ENCODE measurements around the gene ENAH.

ENAH gene

GRCh38 chr1:225603538-225604354 is 49.2 kb downstream of the ENAH start:
- no peak overlapping the region for H3K4me2 ChIP-seq (ENCODE audit: low read depth, low read length)
- H3K9ac ChIP-seq (ENCODE audit: low read length): no peak overlapping the region
- no peaks in the 10 kb centered on the region for H3K9me3 ChIP-seq (replicated peaks; ENCODE audit: insufficient read depth, low read length)
- no peaks in the 10 kb centered on the region for H3K79me2 ChIP-seq (ENCODE audit: low read length)
- TF ChIP-seq EZH2phosphoT487 (IDR thresholded peaks at IDR 0.05; ENCODE audit: low read length) (no peak), EZH2 (optimal IDR thresholded peaks at IDR 0.05; ENCODE audit: low read depth, low read length) (no peak)
- H3K27me3 ChIP-seq (replicated peaks; ENCODE audit: insufficient read depth, low read length): no peaks in the 10 kb centered on the region
- H3K27ac ChIP-seq (ENCODE audit: low read length): no peak overlapping the region
- no peak for DNase-seq
- no peak overlapping the region for H3K4me3 ChIP-seq (ENCODE audit: low read length)
- no peaks in the 10 kb centered on the region for H3K4me1 ChIP-seq (ENCODE audit: low read length)
- no peaks in the 10 kb centered on the region for H3K9me2 ChIP-seq (replicated peaks; ENCODE audit: insufficient read depth, low read length)
- H3F3A ChIP-seq (ENCODE audit: insufficient read depth, low read length): no peaks in the 10 kb centered on the region
- no peak overlapping the region for H2AFZ ChIP-seq (ENCODE audit: low read length)
- H4K20me1 ChIP-seq (ENCODE audit: insufficient read depth, low read length): no peaks in the 10 kb centered on the region
- H3K36me3 ChIP-seq (replicated peaks; ENCODE audit: insufficient read depth, low read length): no peaks in the 10 kb centered on the region

DNA sequence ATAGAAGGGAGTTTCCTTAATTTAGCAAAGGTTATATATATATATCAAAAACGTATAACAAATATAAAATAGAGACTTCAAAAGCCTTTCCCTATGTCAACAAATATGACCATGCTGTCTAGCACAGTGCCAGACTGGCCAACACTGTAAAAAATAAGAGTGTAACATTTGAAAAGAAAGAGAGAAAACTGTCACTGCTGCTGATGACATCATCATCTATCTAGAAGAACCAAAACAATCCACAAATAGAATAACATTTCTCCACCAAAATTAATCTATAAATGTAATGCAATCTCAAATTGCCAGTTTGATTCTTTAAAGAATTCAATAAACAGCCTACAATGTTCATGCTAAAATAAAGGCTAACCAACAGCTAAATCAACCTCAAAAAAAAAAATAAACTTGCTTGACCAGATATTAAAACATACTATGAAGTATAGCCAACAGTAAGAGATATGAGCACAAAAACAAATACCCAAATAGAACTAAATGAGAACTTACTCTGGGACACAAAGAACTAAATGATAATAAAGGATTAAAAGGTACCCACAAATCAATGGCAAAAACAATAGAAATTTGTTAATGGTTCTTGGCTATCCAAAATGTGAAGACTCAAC is 50.2 kb downstream of the ENAH start:
- no peak overlapping the region for H3K4me3 ChIP-seq (ENCODE audit: low read length)
- no peaks in the 10 kb centered on the region for H3K36me3 ChIP-seq (replicated peaks; ENCODE audit: insufficient read depth, low read length)
- no peak overlapping the region for H3K4me2 ChIP-seq (ENCODE audit: low read depth, low read length)
- no peaks in the 10 kb centered on the region for H3K9me2 ChIP-seq (replicated peaks; ENCODE audit: insufficient read depth, low read length)
- TF ChIP-seq, protein P1, sequence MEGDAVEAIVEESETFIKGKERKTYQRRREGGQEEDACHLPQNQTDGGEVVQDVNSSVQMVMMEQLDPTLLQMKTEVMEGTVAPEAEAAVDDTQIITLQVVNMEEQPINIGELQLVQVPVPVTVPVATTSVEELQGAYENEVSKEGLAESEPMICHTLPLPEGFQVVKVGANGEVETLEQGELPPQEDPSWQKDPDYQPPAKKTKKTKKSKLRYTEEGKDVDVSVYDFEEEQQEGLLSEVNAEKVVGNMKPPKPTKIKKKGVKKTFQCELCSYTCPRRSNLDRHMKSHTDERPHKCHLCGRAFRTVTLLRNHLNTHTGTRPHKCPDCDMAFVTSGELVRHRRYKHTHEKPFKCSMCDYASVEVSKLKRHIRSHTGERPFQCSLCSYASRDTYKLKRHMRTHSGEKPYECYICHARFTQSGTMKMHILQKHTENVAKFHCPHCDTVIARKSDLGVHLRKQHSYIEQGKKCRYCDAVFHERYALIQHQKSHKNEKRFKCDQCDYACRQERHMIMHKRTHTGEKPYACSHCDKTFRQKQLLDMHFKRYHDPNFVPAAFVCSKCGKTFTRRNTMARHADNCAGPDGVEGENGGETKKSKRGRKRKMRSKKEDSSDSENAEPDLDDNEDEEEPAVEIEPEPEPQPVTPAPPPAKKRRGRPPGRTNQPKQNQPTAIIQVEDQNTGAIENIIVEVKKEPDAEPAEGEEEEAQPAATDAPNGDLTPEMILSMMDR (IDR thresholded peaks at IDR 0.05; ENCODE audit: low read length): no peak
- TF ChIP-seq EZH2phosphoT487 (IDR thresholded peaks at IDR 0.05; ENCODE audit: low read length): no peak
- TF ChIP-seq EZH2 (optimal IDR thresholded peaks at IDR 0.05; ENCODE audit: low read depth, low read length): no peak
- H3K9me3 ChIP-seq (replicated peaks; ENCODE audit: insufficient read depth, low read length): no peaks in the 10 kb centered on the region
- no peaks in the 10 kb centered on the region for H3F3A ChIP-seq (ENCODE audit: insufficient read depth, low read length)
- no peak overlapping the region for H3K9ac ChIP-seq (ENCODE audit: low read length)
- no peaks in the 10 kb centered on the region for H3K79me2 ChIP-seq (ENCODE audit: low read length)
- H4K20me1 ChIP-seq (ENCODE audit: insufficient read depth, low read length): no peaks in the 10 kb centered on the region
- DNase-seq: no peak
- H3K4me1 ChIP-seq (ENCODE audit: low read length): no peaks in the 10 kb centered on the region
- H3K27ac ChIP-seq (ENCODE audit: low read length): no peak overlapping the region
- no peaks in the 10 kb centered on the region for H3K27me3 ChIP-seq (replicated peaks; ENCODE audit: insufficient read depth, low read length)
- no peak overlapping the region for H2AFZ ChIP-seq (ENCODE audit: low read length)

GRCh38 chr1:225601902-225602589 is 50.9 kb downstream of the ENAH start:
- Histone ChIP-seq H3K9ac (ENCODE audit: low read length) (no peak overlapping the region), H3K4me1 (ENCODE audit: low read length) (no peaks in the 10 kb centered on the region), H3K36me3 (replicated peaks; ENCODE audit: insufficient read depth, low read length) (no peaks in the 10 kb centered on the region), H3K4me3 (ENCODE audit: low read length) (no peak overlapping the region), H3K27ac (ENCODE audit: low read length) (no peak overlapping the region), H2AFZ (ENCODE audit: low read length) (no peak overlapping the region), H3F3A (ENCODE audit: insufficient read depth, low read length) (no peaks in the 10 kb centered on the region), H3K27me3 (replicated peaks; ENCODE audit: insufficient read depth, low read length) (no peaks in the 10 kb centered on the region), H3K9me3 (replicated peaks; ENCODE audit: insufficient read depth, low read length) (no peaks in the 10 kb centered on the region), H3K4me2 (ENCODE audit: low read depth, low read length) (no peak overlapping the region), H4K20me1 (ENCODE audit: insufficient read depth, low read length) (no peaks in the 10 kb centered on the region), H3K9me2 (replicated peaks; ENCODE audit: insufficient read depth, low read length) (no peaks in the 10 kb centered on the region), H3K79me2 (ENCODE audit: low read length) (no peaks in the 10 kb centered on the region)
- TF ChIP-seq EZH2 (optimal IDR thresholded peaks at IDR 0.05; ENCODE audit: low read depth, low read length): no peak
- TF ChIP-seq, protein P1 (IDR thresholded peaks at IDR 0.05; ENCODE audit: low read length): no peak
- TF ChIP-seq EZH2phosphoT487 (IDR thresholded peaks at IDR 0.05; ENCODE audit: low read length): no peak
- no peak for DNase-seq
